H9 (cell line): ENCODE data around the gene APOBR. TPM values are rescaled to one million over a fixed set of nuclear protein-coding genes. Genes with fewer than 3 reads are reported as not detected.

Experiments used
- DNase-seq: peaks from one replicate; pipeline ENCODE4 v3.0.0-alpha.2; 2017
- H2AFZ ChIP-seq: one replicate; pipeline ENCODE4 v1.6.1; 2013; ENCODE audit warnings: mild to moderate bottlenecking, low read length, control low read depth, moderate library complexity
- H2AK5ac ChIP-seq: 2 replicates; pipeline ENCODE4 v1.6.1; 2013; ENCODE audit warnings: low read length, control low read depth, mixed read lengths; ENCODE audit not compliant: insufficient read length
- H2BK120ac ChIP-seq: one replicate; pipeline ENCODE4 v1.6.1; 2013; ENCODE audit warnings: low read depth, mild to moderate bottlenecking, low read length, control low read depth, inconsistent platforms; ENCODE audit not compliant: poor library complexity, severe bottlenecking
- H2BK12ac ChIP-seq: 2 replicates; pipeline ENCODE4 v1.6.1; 2013; ENCODE audit warnings: low read length, control low read depth, mixed read lengths, low read depth; ENCODE audit not compliant: insufficient read length
- H2BK15ac ChIP-seq: 2 replicates; pipeline ENCODE4 v1.6.1; 2013; ENCODE audit warnings: low read depth, low read length, control low read depth
- H2BK20ac ChIP-seq: one replicate; pipeline ENCODE4 v1.6.1; 2013; ENCODE audit warnings: low read depth, mild to moderate bottlenecking, low read length, control low read depth, inconsistent platforms; ENCODE audit not compliant: poor library complexity, severe bottlenecking
- H2BK5ac ChIP-seq: 2 replicates; pipeline ENCODE4 v1.6.1; 2013; ENCODE audit warnings: low read length, control low read depth, mixed read lengths; ENCODE audit not compliant: insufficient read length
- H3K14ac ChIP-seq: 2 replicates; pipeline ENCODE4 v1.6.1; 2013; ENCODE audit warnings: low read length, control low read depth; ENCODE audit not compliant: insufficient read depth
- H3K18ac ChIP-seq: 2 replicates; pipeline ENCODE4 v1.6.1; 2013; ENCODE audit warnings: low read depth, mild to moderate bottlenecking, mixed read lengths, low read length, control low read depth; ENCODE audit not compliant: insufficient read length
- H3K23ac ChIP-seq: 2 replicates; pipeline ENCODE4 v1.6.1; 2013; ENCODE audit warnings: low read length, control low read depth, mixed read lengths, low read depth; ENCODE audit not compliant: insufficient read length
- H3K23me2 ChIP-seq: 2 replicates; pipeline ENCODE4 v1.6.1; 2013; ENCODE audit warnings: low read depth, mild to moderate bottlenecking, mixed read lengths, low read length, control low read depth; ENCODE audit not compliant: insufficient read length, poor library complexity, severe bottlenecking
- H3K27ac ChIP-seq: 2 replicates; pipeline ENCODE4 v1.5.1; 2013; ENCODE audit warnings: low read length, control low read depth, mixed read lengths, low read depth; ENCODE audit not compliant: insufficient read length
- H3K27me3 ChIP-seq: 2 replicates; pipeline ENCODE4 v1.6.1; 2013; ENCODE audit warnings: low read length, control low read depth, inconsistent platforms; ENCODE audit not compliant: insufficient read depth
- H3K4ac ChIP-seq: 2 replicates; pipeline ENCODE4 v1.6.1; 2013; ENCODE audit warnings: low read depth, mild to moderate bottlenecking, control low read depth, inconsistent platforms, low read length, moderate library complexity
- H3K4me1 ChIP-seq: 2 replicates; pipeline ENCODE4 v1.6.1; 2013; ENCODE audit warnings: low read length, control low read depth, inconsistent platforms; ENCODE audit not compliant: insufficient read depth
- H3K4me2 ChIP-seq: 2 replicates; pipeline ENCODE4 v1.6.1; 2013; ENCODE audit warnings: low read length, control low read depth, mixed read lengths; ENCODE audit not compliant: insufficient read length, insufficient read depth
- H3K56ac ChIP-seq: 2 replicates; pipeline ENCODE4 v1.6.1; 2013; ENCODE audit warnings: low read depth, mild to moderate bottlenecking, mixed read lengths, low read length, control low read depth; ENCODE audit not compliant: insufficient read length
- H3K79me1 ChIP-seq: 2 replicates; pipeline ENCODE4 v1.6.1; 2013; ENCODE audit warnings: low read depth, mild to moderate bottlenecking, moderate library complexity, low read length, control low read depth, inconsistent platforms; ENCODE audit not compliant: insufficient read depth, poor library complexity, severe bottlenecking
- H3K79me2 ChIP-seq: 2 replicates; pipeline ENCODE4 v1.6.1; 2013; ENCODE audit warnings: low read length, control low read depth, inconsistent platforms; ENCODE audit not compliant: insufficient read depth
- H3K9ac ChIP-seq: 2 replicates; pipeline ENCODE4 v1.6.1; 2013; ENCODE audit warnings: low read length, control low read depth, mixed read lengths; ENCODE audit not compliant: insufficient read length; ENCODE audit errors: extremely low read depth
- H3K9me3 ChIP-seq: one replicate; pipeline ENCODE4 v1.6.1; 2013; ENCODE audit warnings: low read depth, low read length, inconsistent platforms; ENCODE audit not compliant: control insufficient read depth
- H3T11ph ChIP-seq: one replicate; pipeline ENCODE4 v1.6.1; 2013; ENCODE audit warnings: mild to moderate bottlenecking, low read length, control low read depth, inconsistent platforms
- H4K20me1 ChIP-seq: one replicate; pipeline ENCODE4 v1.6.1; 2013; ENCODE audit not compliant: control insufficient read depth, insufficient read length, insufficient read depth
- H4K5ac ChIP-seq: 2 replicates; pipeline ENCODE4 v1.6.1; 2013; ENCODE audit warnings: low read depth, mild to moderate bottlenecking, mixed read lengths, low read length, control low read depth; ENCODE audit not compliant: insufficient read length
- H4K8ac ChIP-seq: replicated peaks from 2 replicates; pipeline ENCODE4 v1.6.1; 2013; ENCODE audit warnings: low read length, control low read depth, mixed read lengths, low read depth; ENCODE audit not compliant: insufficient read length
- H4K91ac ChIP-seq: 2 replicates; pipeline ENCODE4 v1.6.1; 2013; ENCODE audit warnings: low read depth, mild to moderate bottlenecking, moderate library complexity, mixed read lengths, low read length, control low read depth; ENCODE audit not compliant: insufficient read length
- H3K27ac Mint-ChIP-seq, 3 experiments: 2 replicates in 2 of 3; 3 replicates in 1 of 3; pipeline ENCODE4 v1.8.0; 2020 to 2021; ENCODE audit warnings: mixed read lengths in 3 of 3, mild to moderate bottlenecking in 1 of 3, moderate library complexity in 1 of 3
- H3K27me3 Mint-ChIP-seq: 2 replicates; pipeline ENCODE4 v1.8.0; 2021; ENCODE audit warnings: low read depth, mild to moderate bottlenecking, moderate library complexity, mixed read lengths
- H3K36me3 Mint-ChIP-seq, 3 experiments: 2 replicates in 2 of 3; 3 replicates in 1 of 3; pipeline ENCODE4 v1.8.0; 2020 to 2021; ENCODE audit warnings: low read depth in 3 of 3, mixed read lengths in 3 of 3; ENCODE audit not compliant: insufficient read depth in 1 of 3
- H3K4me1 Mint-ChIP-seq, 2 experiments: 2 replicates each; pipeline ENCODE4 v1.8.0; 2020; ENCODE audit warnings: mixed read lengths in 2 of 2
- H3K4me3 Mint-ChIP-seq, 2 experiments: 2 replicates in 1 of 2; 3 replicates in 1 of 2; pipeline ENCODE4 v1.8.0; 2020 to 2021; ENCODE audit warnings: mild to moderate bottlenecking in 2 of 2, mixed read lengths in 2 of 2, moderate library complexity in 1 of 2
- H3K9me3 Mint-ChIP-seq, 2 experiments: 2 replicates in 1 of 2; 3 replicates in 1 of 2; pipeline ENCODE4 v1.8.0; 2020; ENCODE audit warnings: mild to moderate bottlenecking in 2 of 2, mixed read lengths in 2 of 2, moderate library complexity in 1 of 2
- CTCF ChIP-seq: fragments of 200-600 bp; sonication (generic); conservative IDR thresholded peaks from 3 replicates; pipeline ENCODE4 v1.8.0; 2021; ENCODE audit warnings: antibody characterized with exemption, mild to moderate bottlenecking
- WGBS: extraction: QIAGEN DNeasy Blood & Tissue Kit; methylation state at CpG from one replicate; pipeline ENCODE4 v1.1.7; 2013; ENCODE audit warnings: missing lambda C conversion rate, low lambda C conversion rate, mixed read lengths; ENCODE audit not compliant: insufficient read length; ENCODE audit errors: extremely low coverage; 5-methylcytosine and 5-hydroxymethylcytosine counted together
- total RNA-seq: library from RNA; stranded (reverse); gene quantifications from 2 replicates; pipeline ENCODE4 v1.2.1, GENCODE V29; 2021

Gene APOBR
- total RNA-seq, 1 experiment from 2014 or later = not detected

DNA sequence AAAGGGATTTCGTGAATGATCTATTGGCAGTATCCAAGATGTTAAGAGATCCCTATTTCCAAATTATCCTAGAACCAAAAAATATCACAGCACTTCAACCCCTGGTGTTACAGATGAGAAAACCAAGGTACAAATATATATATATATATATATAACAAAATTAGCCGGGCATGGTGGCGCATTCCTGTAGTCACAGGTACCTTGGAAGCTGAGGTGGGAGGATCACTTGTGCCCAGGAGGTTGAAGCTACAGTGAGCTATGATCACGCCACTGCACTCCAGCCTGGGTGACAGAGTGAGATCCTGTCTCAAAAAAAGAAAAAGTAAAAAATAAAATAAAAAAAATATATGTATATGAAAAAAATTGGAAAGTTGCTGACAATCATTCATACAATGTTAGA is 1.9 kb upstream of the APOBR start:
- no peaks in the 10 kb centered on the region for H3K79me2 ChIP-seq
- no peak overlapping the region for H2BK120ac ChIP-seq
- peak overlapping the region; percentile 93 for H3K9ac ChIP-seq
- H4K91ac ChIP-seq = no peak overlapping the region
- no peak overlapping the region for H2BK5ac ChIP-seq
- Mint-ChIP-seq H3K36me3 (peaks cover 2 to 12% (median 9%) of the 10 kb centered on the region in 3 experiments; a peak in 6 of 7 replicates), H3K4me1 (peaks cover 4 to 5% of the 10 kb centered on the region in 2 experiments; a peak in 1 of 4 replicates), H3K27ac (peak overlapping the region; percentile 84 to 100 (median 100); a peak in 6 of 7 replicates), H3K27me3 (peaks cover 19% of the 10 kb centered on the region), H3K9me3 (no peaks in the 10 kb centered on the region), H3K4me3 (peak overlapping the region; percentile 96 to 97)
- no peak overlapping the region for H2BK15ac ChIP-seq
- H3K4me2 ChIP-seq = peak overlapping the region; percentile 63
- DNase-seq = no peak
- no peak overlapping the region for H3K4ac ChIP-seq
- peaks cover 9% of the 10 kb centered on the region for H3K23me2 ChIP-seq
- no peak overlapping the region for H4K5ac ChIP-seq
- no peak overlapping the region for H3K56ac ChIP-seq
- no peak overlapping the region for H2BK12ac ChIP-seq
- H3K9me3 ChIP-seq = no peaks in the 10 kb centered on the region
- WGBS = no CpG with 5 or more reads among the region's 4 CpGs
- no peak overlapping the region for H4K8ac ChIP-seq
- no peak overlapping the region for H3K18ac ChIP-seq
- TF ChIP-seq CTCF = no peak
- no peak overlapping the region for H3T11ph ChIP-seq
- no peak overlapping the region for H2BK20ac ChIP-seq
- H3K79me1 ChIP-seq = no peaks in the 10 kb centered on the region
- H3K27me3 ChIP-seq = no peaks in the 10 kb centered on the region
- no peak overlapping the region for H2AK5ac ChIP-seq
- H3K4me1 ChIP-seq = no peaks in the 10 kb centered on the region
- H3K27ac ChIP-seq = no peak overlapping the region
- H4K20me1 ChIP-seq = peaks cover 3% of the 10 kb centered on the region
- H3K23ac ChIP-seq = no peak overlapping the region
- H2AFZ ChIP-seq = no peak overlapping the region
- no peak overlapping the region for H3K14ac ChIP-seq
